Measurements from ENCODE around the gene MRPS12. TPM values are rescaled to one million over a fixed set of nuclear protein-coding genes. Genes with fewer than 3 reads are reported as not detected.

MRPS12 gene
- total RNA-seq, 1 experiment from 2014 or later, result 88.0 TPM

- Mint-ChIP-seq H3K27ac (no peak overlapping the region), H3K9me3 (peaks cover 6% of the 10 kb centered on the region; the same call in 1 of the 2 replicates), H3K36me3 (peaks cover 18% of the 10 kb centered on the region), H3K4me3 (no peak overlapping the region), H3K27me3 (ENCODE audit: low read depth) (no peaks in the 10 kb centered on the region; the same call in 1 of the 2 replicates), H3K4me1 (peaks cover 9% of the 10 kb centered on the region)
- ChIA-PET CTCF (interaction anchor here (1.3 to 1.7 kb wide), 2 partner anchors 16 to 30 kb away, joined by 4 to 5 read pairs; partner anchors contain the start of genes MRPS12 and SARS2), POLR2A (no interaction called here)
- ATAC-seq (no peak), DNase-seq (ENCODE audit: low spot score) (no peak)
- TF ChIP-seq SMAD3 (CRISPR knock-in tag; IDR thresholded peaks at IDR 0.05; ENCODE audit: borderline replicate concordance) (no peak), MXD4 (CRISPR knock-in tag; IDR thresholded peaks at IDR 0.05; ENCODE audit: borderline replicate concordance) (no peak), JAZF1 (CRISPR knock-in tag; IDR thresholded peaks at IDR 0.05) (no peak), IRF2 (CRISPR knock-in tag; IDR thresholded peaks at IDR 0.05; ENCODE audit: borderline replicate concordance, low read depth) (no peak), USF2 (CRISPR knock-in tag; IDR thresholded peaks at IDR 0.05) (no peak), MYBL2 (CRISPR knock-in tag; IDR thresholded peaks at IDR 0.05) (no peak), ZNF138 (CRISPR knock-in tag; conservative IDR thresholded peaks at IDR 0.05) (no peak), NFATC4 (CRISPR knock-in tag; IDR thresholded peaks at IDR 0.05) (no peak), ZNF423 (CRISPR knock-in tag; IDR thresholded peaks at IDR 0.05) (no peak), NR1H2 (CRISPR knock-in tag; IDR thresholded peaks at IDR 0.05) (no peak), ZNF121 (CRISPR knock-in tag; IDR thresholded peaks at IDR 0.05) (no peak), SP1 (CRISPR knock-in tag; conservative IDR thresholded peaks at IDR 0.05) (no peak), CREB1 (CRISPR knock-in tag; IDR thresholded peaks at IDR 0.05) (no peak), ZNF532 (CRISPR knock-in tag; IDR thresholded peaks at IDR 0.05; ENCODE audit: borderline replicate concordance) (no peak), KAT7 (CRISPR knock-in tag; IDR thresholded peaks at IDR 0.05; ENCODE audit: borderline replicate concordance) (no peak), ZNF281 (CRISPR knock-in tag; IDR thresholded peaks at IDR 0.05) (no peak), ATF2 (CRISPR knock-in tag; IDR thresholded peaks at IDR 0.05; ENCODE audit: borderline replicate concordance, low read depth) (no peak)
Observed at GRCh38 chr19:38959618-38960017, 28.9 kb downstream of the MRPS12 start.

- no peak for DNase-seq (ENCODE audit: low spot score)
- TF ChIP-seq AFF4 (CRISPR knock-in tag; IDR thresholded peaks at IDR 0.05; ENCODE audit: borderline replicate concordance) (no peak), E2F4 (CRISPR knock-in tag; IDR thresholded peaks at IDR 0.05; ENCODE audit: borderline replicate concordance, low read depth) (no peak), MYBL2 (CRISPR knock-in tag; IDR thresholded peaks at IDR 0.05) (no peak)
Observed at GRCh38 chr19:38964738-38965137, 34.0 kb downstream of the MRPS12 start.

More at GRCh38 chr19:38964738-38965137, 34.0 kb downstream of the MRPS12 start:
- Mint-ChIP-seq H3K4me3 (no peak overlapping the region), H3K4me1 (peaks cover 9% of the 10 kb centered on the region), H3K27me3 (ENCODE audit: low read depth) (no peaks in the 10 kb centered on the region), H3K36me3 (peaks cover 18% of the 10 kb centered on the region; the same call in 1 of the 2 replicates), H3K9me3 (no peaks in the 10 kb centered on the region), H3K27ac (no peak overlapping the region; the same call in 1 of the 2 replicates)
- ATAC-seq, result no peak
- CTCF ChIA-PET, result interaction anchor here (1.3 kb wide), 1 partner anchor 12 kb away, joined by 4 read pairs; no protein-coding TSS in a partner anchor
- POLR2A ChIA-PET, result no interaction called here

Data from WTC11 (cell line).